Muscle of back (tissue), 13 donors: ENCODE data around the gene ABCD1. TPM values are rescaled to one million over a fixed set of nuclear protein-coding genes. Genes with fewer than 3 reads are reported as not detected.
"Not testable (repeated sequence)": the region's sequence is repeated elsewhere in the genome, so short reads cannot be mapped to it uniquely, and the experiment has no call there.

Source experiments
- DNase-seq, 3 donors: peaks; one replicate each; pipeline versions ENCODE4 v3.0.0 to v3.0.0-alpha.2; 2013
- long read RNA-seq, 9 donors: transcript quantifications; one replicate each; lab custom pipeline, GENCODE V29; 2026
- polyA plus RNA-seq, 10 donors: library from polyadenylated mRNA; unstranded; fragments of 120-200 nt; gene quantifications; one replicate each; pipeline ENCODE4 v1.2.1, GENCODE V29; 2013; ENCODE audit not compliant: insufficient read length in 10 of 10

The ABCD1 gene
- 1 to 10 TPM; 7.0 to 9.9 (median 8.6) TPM for polyA plus RNA-seq
- long read RNA-seq, donor 1: 0 reads
- long read RNA-seq, donor 2: 0 reads
- long read RNA-seq, donor 3: 0 reads
- long read RNA-seq, donor 4: 0 reads
- long read RNA-seq, donor 5: 0 reads
- long read RNA-seq, donor 6, partial matches to known transcripts: 0 of 2 reads
- long read RNA-seq, donor 6, other reads (novel, unspliced or antisense): 0 of 2 reads
- long read RNA-seq, donor 7, partial matches to known transcripts: 0 of 1 reads
- long read RNA-seq, donor 7, other reads (novel, unspliced or antisense): 0 of 1 reads
- long read RNA-seq, donor 8: 0 reads
- long read RNA-seq, donor 9: 0 reads

GRCh38 chrX:153724252-153725038 is at the start of gene ABCD1, which contains the start of gene BCAP31:
TSS of gene ABCD1 (plus strand) at chrX:153724856. CDS start at chrX:153725267, 411 bp downstream.
TSS of gene BCAP31 (minus strand) at chrX:153724387. CDS start at chrX:153723244, 1,143 bp downstream.
- DNase-seq: peak; percentile 88 to 93 (median 88)

GRCh38 chrX:153681175-153681574 is 43.5 kb upstream of the ABCD1 start:
- no peak for DNase-seq

DNA sequence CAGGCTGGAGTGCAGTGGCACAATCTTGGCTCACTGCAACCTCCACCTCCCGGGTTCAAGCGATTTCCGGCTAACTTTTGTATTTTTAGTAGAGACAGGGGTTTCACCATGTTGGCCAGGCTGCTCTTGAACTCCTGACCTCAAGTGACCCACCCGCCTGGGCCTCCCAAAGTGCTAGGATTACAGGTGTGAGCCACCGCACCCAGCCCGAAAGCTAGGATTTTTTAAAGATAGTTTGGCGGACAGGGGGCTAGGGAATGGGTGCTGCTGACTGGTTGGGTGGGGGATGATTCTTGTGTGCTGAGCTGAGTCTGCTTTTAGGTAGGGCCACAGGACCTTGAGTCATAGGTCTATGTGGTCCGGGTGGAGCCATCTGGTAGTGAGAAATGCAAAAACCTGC is 41.2 kb upstream of the ABCD1 start:
- DNase-seq: not testable (repeated sequence)

GRCh38 chrX:153684467-153685155 is 40.0 kb upstream of the ABCD1 start:
- DNase-seq: no peak

DNA sequence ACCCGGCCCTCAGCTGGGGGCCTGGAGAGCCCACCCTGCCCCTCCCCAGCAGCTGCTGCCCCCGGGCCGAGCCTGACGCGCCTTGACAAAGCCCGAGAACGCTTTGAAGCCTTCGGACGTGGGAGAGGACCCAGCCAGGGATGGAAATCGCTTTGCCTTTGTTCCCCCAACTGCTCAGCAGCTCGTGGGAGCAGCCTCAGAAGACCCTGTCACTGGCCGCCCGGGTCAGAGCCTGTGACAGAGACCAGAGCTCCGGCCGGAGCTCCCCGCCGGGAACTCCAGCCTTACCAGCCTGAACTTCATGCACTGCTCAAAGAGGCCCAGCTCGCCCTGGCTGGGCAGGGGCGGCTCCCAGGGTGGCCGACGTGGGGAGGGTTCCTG is 39.5 kb upstream of the ABCD1 start:
- DNase-seq: no peak

- DNase-seq: no peak
Measured at GRCh38 chrX:153685751-153686696, 38.6 kb upstream of the ABCD1 start.

DNA sequence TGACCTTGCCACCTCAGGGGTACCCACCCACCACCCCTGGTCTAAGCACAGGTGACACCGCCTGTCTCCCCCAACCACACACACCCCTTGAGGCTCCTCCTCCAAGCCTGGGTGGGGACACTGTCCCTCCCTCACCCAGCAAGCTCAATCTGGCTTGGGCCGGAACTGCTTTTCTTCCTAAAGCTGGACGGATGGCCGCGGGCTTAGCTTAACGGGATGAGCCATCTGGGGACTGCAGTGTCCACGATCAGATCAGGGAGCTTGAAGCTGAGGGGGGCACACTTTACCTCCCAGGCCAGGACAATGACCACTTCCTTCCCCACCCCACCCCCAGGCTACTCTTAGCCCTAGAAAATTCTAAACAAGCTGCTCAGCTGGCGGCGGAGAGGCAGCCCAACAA is 37.9 kb upstream of the ABCD1 start:
- DNase-seq: no peak

GRCh38 chrX:153687121-153688039 is 37.3 kb upstream of the ABCD1 start, which contains the start of gene SLC6A8:
TSS of gene SLC6A8 (plus strand) at chrX:153687926. CDS start at chrX:153688575, 649 bp downstream.
- peak; percentile 49 to 77 (median 64) for DNase-seq

GRCh38 chrX:153688071-153688470 is 36.6 kb upstream of the ABCD1 start:
- no peak for DNase-seq

DNA sequence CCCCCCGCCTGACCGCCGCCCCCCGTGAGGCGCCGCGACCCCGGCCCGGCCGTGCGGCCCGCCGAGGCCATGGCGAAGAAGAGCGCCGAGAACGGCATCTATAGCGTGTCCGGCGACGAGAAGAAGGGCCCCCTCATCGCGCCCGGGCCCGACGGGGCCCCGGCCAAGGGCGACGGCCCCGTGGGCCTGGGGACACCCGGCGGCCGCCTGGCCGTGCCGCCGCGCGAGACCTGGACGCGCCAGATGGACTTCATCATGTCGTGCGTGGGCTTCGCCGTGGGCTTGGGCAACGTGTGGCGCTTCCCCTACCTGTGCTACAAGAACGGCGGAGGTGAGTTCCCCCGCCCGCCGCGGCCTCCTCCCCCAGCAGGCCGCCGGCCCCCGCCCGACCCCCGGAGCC is 36.1 kb upstream of the ABCD1 start:
- DNase-seq: no peak

GRCh38 chrX:153688911-153689590 is 35.6 kb upstream of the ABCD1 start:
- DNase-seq: no peak

DNA sequence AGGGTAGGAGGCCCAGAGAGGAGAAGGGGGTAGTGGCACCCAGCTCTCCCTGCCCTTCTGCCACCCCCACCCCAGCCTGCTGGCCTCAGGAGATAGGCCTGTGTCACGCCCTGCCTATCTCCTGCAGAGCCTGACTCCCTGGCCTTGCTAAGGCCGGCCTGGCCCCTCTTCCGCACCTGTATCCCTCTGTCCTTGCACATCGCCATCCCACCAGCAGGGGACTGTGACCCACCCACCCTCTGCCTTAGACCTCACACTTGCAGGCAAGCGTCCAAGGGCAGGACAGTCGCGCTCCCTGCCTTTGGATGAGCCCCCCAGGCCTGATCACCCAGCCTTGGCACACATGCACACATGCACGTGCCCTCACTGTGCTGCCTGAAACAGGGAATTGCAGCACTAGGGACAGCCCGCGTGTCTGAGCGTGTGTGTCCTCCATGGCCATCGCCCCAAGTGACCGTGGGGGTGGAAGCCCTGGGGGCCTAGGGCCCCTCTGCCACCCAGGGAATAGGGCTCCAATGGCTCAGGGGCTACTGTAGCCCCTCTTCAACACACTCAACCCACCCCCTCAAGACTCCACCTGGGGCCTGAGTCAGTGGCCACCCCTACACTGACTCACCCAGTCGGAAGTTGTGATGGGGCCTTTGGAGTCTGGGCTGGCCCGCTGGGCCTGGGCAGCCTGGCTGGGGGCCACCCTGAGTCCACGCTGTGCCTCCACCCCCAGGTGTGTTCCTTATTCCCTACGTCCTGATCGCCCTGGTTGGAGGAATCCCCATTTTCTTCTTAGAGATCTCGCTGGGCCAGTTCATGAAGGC is 34.8 kb upstream of the ABCD1 start:
- DNase-seq: no peak

- no peak for DNase-seq
Measured at GRCh38 chrX:153690466-153690865, 34.2 kb upstream of the ABCD1 start.

- not testable (repeated sequence) for DNase-seq
Measured at GRCh38 chrX:153691032-153691827, 33.4 kb upstream of the ABCD1 start.

- no peak for DNase-seq
Measured at GRCh38 chrX:153692003-153692402, 32.7 kb upstream of the ABCD1 start.

DNA sequence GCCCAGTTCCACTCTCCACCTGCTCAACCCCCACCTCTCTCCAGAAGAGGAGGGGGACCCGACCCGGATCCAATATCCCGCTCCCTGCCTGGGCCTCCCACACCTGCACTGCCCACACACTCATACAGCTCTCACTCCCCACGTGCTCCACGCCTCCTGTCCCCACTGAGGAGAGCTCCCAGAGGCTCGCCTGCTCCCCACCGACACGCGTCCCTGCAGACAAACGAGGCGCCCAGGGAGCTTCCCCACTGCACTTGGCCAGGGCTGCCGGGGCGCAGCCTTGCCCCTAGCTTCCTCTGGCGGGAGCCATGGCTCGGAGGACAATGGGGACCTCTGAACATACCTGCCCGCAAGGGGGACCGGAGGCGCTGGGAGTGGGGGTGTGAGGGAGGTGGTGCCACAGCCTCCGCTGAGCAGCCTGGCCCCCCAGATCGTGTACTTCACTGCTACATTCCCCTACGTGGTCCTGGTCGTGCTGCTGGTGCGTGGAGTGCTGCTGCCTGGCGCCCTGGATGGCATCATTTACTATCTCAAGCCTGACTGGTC is 32.0 kb upstream of the ABCD1 start:
- no peak for DNase-seq
